ENCODE measurements around the gene ANP32E. TPM values are rescaled to one million over a fixed set of nuclear protein-coding genes. Genes with fewer than 3 reads are reported as not detected.
A peak's percentile ranks its signal among the peaks of the same experiment; 100 is the strongest.

The ANP32E gene
- total and polyA plus RNA-seq, 5 donors from 2014 or later = 51.5 to 73.4 (median 56.2) TPM

DNA sequence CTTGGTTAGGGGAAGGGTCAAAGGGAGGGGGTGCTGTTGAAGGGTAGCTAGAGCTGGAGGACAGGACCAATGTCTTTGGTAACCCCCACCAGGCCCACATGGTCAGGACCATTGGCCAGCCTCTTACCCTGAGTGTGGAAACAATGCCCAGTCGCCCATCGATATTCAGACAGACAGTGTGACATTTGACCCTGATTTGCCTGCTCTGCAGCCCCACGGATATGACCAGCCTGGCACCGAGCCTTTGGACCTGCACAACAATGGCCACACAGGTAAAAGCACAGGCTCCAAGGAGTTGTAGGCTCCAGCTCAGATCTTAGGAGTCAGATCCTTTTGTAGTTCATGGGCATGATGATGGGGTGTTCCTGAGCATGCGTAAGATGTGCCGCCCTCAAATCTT lies 25.5 kb upstream of the ANP32E start:
- Mint-ChIP-seq H3K4me1 (peaks cover 0 to 6% (median 3%) of the 10 kb centered on the region in 4 donors), H3K4me3 (no peak overlapping the region), H3K27me3 (peaks cover 42% of the 10 kb centered on the region), H3K36me3 (peaks cover 11% of the 10 kb centered on the region), H3K9me3 (no peaks in the 10 kb centered on the region), H3K27ac (no peak overlapping the region)
- H3K27me3 ChIP-seq (ENCODE audit: control insufficient read depth, insufficient read depth, low read length) = peaks cover 22% of the 10 kb centered on the region
- no peaks in the 10 kb centered on the region for H3K9me3 ChIP-seq (ENCODE audit: control insufficient read depth in 2 of 2, low read length in 2 of 2)
- H3K36me3 ChIP-seq (ENCODE audit: control insufficient read depth, insufficient read depth, low read length) = peaks cover 22% of the 10 kb centered on the region
- no peak for ATAC-seq (ENCODE audit: low read depth in 2 of 2)
- H3K4me1 ChIP-seq (ENCODE audit: control insufficient read depth, insufficient read depth, low read length, poor library complexity, severe bottlenecking) = peaks cover 3% of the 10 kb centered on the region
- no peak overlapping the region for H3K27ac ChIP-seq (ENCODE audit: insufficient read depth, low read length, poor library complexity, severe bottlenecking)
- no peak for DNase-seq
- H3K4me3 ChIP-seq (ENCODE audit: low read depth, low read length) = no peak overlapping the region

DNA sequence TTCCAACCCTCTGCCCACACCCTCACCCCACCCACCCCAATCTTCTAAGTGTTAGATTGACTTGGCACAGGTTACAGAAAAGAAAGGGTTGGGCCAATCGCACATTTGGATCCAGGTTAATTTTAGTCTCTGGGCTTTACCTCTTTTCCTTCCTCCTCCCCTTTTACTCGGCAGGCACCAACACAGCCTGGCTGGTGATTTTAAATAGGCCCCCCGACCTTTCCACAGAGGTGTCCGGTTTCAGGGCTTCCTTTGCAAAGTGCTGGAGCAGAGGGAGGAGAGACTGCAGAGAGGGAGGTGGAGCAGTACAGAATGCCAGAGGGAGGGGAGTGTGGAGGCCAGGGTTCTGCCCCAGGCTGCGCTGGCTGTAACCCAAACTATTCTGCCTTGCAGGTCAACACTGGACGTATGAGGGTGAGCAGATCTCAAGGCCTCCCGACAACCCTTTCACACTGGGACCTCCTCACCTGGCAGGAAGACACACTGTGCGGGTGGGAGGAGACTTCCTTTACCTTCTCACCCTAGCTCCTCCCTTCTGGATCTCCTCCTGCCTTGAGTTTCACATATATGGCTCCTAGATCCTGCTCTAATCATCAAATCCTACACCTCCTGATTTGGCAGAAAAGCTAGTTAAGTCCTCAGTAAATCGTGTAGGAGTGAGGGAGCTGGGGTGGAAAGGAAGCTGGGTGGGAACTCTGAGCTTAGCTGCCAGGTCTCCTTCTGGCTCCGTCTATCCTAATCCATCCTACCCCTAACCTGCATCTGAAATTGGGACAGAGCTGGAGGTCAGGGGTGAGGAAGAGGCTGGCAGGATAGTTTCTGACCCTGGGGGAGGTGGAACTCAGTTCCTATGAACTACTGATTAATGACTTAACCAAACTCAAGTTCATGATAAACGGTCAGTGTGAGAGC lies 24.1 kb upstream of the ANP32E start:
- H3K9me3 ChIP-seq (ENCODE audit: control insufficient read depth in 2 of 2, low read length in 2 of 2) = no peaks in the 10 kb centered on the region
- H3K27me3 ChIP-seq (ENCODE audit: control insufficient read depth, insufficient read depth, low read length) = peaks cover 27% of the 10 kb centered on the region
- H3K4me1 Mint-ChIP-seq = peaks cover 5 to 18% (median 14%) of the 10 kb centered on the region in 4 donors
- DNase-seq = no peak
- no peaks in the 10 kb centered on the region for H3K9me3 Mint-ChIP-seq
- H3K27me3 Mint-ChIP-seq = peaks cover 55% of the 10 kb centered on the region
- H3K36me3 ChIP-seq (ENCODE audit: control insufficient read depth, insufficient read depth, low read length) = peaks cover 9% of the 10 kb centered on the region
- H3K4me3 Mint-ChIP-seq = no peak overlapping the region
- no peak overlapping the region for H3K4me3 ChIP-seq (ENCODE audit: low read depth, low read length)
- no peak overlapping the region for H3K27ac ChIP-seq (ENCODE audit: insufficient read depth, low read length, poor library complexity, severe bottlenecking)
- no peak overlapping the region for H3K27ac Mint-ChIP-seq
- peaks cover 5% of the 10 kb centered on the region for H3K36me3 Mint-ChIP-seq
- ATAC-seq (ENCODE audit: low read depth in 2 of 2) = no peak
- peaks cover 12% of the 10 kb centered on the region for H3K4me1 ChIP-seq (ENCODE audit: control insufficient read depth, insufficient read depth, low read length, poor library complexity, severe bottlenecking)

DNA sequence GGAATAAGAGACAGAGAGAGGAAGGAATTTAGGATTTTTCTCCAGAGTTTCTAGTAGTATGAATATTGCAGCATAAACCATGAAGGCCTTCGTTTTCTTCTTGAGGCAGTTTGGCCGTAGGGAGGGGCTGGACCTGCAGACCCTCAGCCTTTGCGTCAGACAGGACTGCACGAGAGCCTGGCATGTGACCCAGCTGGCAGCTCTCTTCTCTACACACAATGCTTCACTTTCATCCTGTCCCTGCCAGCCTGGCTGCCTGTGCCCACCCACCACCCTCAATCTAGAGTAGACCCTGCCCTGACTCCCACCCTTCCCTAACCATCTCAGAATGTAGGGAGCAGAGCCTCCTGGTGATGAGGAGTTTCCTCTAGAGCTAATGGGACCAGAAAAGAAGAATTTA lies 23.3 kb upstream of the ANP32E start:
- H3K4me3 ChIP-seq (ENCODE audit: low read depth, low read length) = no peak overlapping the region
- peaks cover 12% of the 10 kb centered on the region for H3K4me1 ChIP-seq (ENCODE audit: control insufficient read depth, insufficient read depth, low read length, poor library complexity, severe bottlenecking)
- DNase-seq = no peak

DNA sequence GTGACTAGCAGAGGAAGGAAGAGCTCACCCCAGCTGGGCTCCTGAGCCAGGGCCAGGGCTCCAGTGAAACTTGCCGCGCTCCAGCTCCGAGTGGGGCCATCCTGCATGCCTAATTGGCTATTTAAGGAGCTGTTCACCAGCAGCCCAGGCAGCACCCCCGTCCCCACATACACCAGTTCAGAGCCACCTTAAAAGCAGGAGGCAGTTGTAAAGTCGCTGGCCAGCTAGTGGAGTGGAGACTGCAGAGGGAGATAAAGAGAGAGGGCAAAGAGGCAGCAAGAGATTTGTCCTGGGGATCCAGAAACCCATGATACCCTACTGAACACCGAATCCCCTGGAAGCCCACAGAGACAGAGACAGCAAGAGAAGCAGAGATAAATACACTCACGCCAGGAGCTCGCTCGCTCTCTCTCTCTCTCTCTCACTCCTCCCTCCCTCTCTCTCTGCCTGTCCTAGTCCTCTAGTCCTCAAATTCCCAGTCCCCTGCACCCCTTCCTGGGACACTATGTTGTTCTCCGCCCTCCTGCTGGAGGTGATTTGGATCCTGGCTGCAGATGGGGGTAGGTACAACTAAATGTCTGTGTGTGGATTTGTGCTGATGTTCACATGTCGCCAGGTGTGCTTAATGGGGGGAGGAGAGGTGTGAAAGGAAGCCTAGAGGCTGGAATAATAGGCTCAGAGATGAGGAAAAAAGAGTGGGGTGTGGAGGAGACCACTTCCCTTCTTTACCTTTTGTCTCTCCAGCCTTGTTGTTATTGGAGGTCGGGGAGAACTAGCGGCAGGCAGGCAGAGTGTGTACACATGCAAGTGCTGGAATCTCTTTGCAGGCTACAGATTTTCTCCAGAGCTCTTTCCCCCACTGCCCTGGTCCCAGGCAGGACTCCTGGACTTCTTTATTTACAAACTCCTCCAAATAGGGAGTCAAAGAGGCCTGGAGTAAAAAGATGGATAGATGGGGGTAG lies 22.0 kb upstream of the ANP32E start, which contains the start of gene CA14:
TSS of gene CA14 (plus strand) at position 151 of the 962 bp plus-strand sequence. CDS start at position 506, 355 bp downstream.
- H3K4me1 ChIP-seq (ENCODE audit: control insufficient read depth, insufficient read depth, low read length, poor library complexity, severe bottlenecking) = peaks cover 12% of the 10 kb centered on the region
- Mint-ChIP-seq H3K27me3 (peaks cover 64% of the 10 kb centered on the region), H3K9me3 (no peaks in the 10 kb centered on the region), H3K36me3 (no peaks in the 10 kb centered on the region), H3K4me1 (peaks cover 5 to 18% (median 13%) of the 10 kb centered on the region in 4 donors), H3K4me3 (peak within 1 kb of the TSS in 1 of 4 donors; percentile 61), H3K27ac (no peak within 1 kb of the TSS)
- no peaks in the 10 kb centered on the region for H3K9me3 ChIP-seq (ENCODE audit: control insufficient read depth in 2 of 2, low read length in 2 of 2)
- H3K27ac ChIP-seq (ENCODE audit: insufficient read depth, low read length, poor library complexity, severe bottlenecking) = no peak within 1 kb of the TSS
- ATAC-seq (ENCODE audit: low read depth in 2 of 2) (no peak), DNase-seq (no peak)
- H3K4me3 ChIP-seq (ENCODE audit: low read depth, low read length) = no peak within 1 kb of the TSS
- no peaks in the 10 kb centered on the region for H3K36me3 ChIP-seq (ENCODE audit: control insufficient read depth, insufficient read depth, low read length)
- peaks cover 27% of the 10 kb centered on the region for H3K27me3 ChIP-seq (ENCODE audit: control insufficient read depth, insufficient read depth, low read length)

More for the DNA sequence above, 23.3 kb upstream of the ANP32E start:
- H3K27ac Mint-ChIP-seq = no peak overlapping the region
- H3K4me3 Mint-ChIP-seq = no peak overlapping the region
- no peaks in the 10 kb centered on the region for H3K9me3 Mint-ChIP-seq
- Histone ChIP-seq H3K36me3 (ENCODE audit: control insufficient read depth, insufficient read depth, low read length) (peaks cover under 1% of the 10 kb centered on the region), H3K9me3 (ENCODE audit: control insufficient read depth in 2 of 2, low read length in 2 of 2) (no peaks in the 10 kb centered on the region), H3K27ac (ENCODE audit: insufficient read depth, low read length, poor library complexity, severe bottlenecking) (no peak overlapping the region), H3K27me3 (ENCODE audit: control insufficient read depth, insufficient read depth, low read length) (peaks cover 27% of the 10 kb centered on the region)
- peaks cover 5 to 18% (median 13%) of the 10 kb centered on the region in 4 donors for H3K4me1 Mint-ChIP-seq
- no peaks in the 10 kb centered on the region for H3K36me3 Mint-ChIP-seq
- no peak for ATAC-seq (ENCODE audit: low read depth in 2 of 2)
- peaks cover 59% of the 10 kb centered on the region for H3K27me3 Mint-ChIP-seq

DNA sequence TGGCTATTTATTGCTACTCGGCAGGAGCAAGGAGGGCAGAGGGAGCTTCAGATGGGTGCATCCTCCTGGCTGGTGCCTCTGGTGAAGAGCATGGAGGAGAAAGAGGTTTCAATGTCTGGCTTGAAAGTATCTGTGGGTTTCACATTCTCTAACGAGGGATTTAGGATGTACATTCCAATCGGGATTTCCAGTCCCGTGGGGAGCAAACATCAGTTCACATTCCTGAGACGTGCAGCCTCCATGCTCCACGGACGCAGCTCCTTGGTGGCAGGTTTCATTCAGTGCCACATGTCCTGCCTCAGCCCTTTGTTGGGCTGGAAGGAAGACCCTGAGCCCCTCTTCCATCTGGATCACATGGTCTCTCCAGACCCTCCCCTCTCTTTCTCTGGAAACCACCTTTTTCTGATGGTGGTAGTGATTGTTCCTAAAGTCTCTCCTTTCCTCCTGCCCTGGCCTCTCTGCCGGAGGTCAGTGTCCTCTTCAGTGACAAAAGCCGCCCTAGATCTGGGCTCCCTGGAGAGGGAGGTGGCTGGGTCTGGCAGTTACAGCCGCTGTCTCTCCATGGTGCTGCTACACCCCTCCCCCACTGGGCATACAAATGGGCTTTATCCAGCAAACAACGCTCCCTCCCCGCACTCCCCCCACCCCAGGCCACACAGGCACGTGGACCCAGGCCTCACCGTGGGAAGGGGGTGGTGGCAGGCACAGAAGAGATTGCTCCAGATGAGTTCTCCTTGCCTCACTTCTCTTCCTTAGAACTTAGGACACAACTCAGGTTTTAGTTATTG lies 20.8 kb upstream of the ANP32E start:
- no peak overlapping the region for H3K27ac ChIP-seq (ENCODE audit: insufficient read depth, low read length, poor library complexity, severe bottlenecking)
- peaks cover 12% of the 10 kb centered on the region for H3K4me1 ChIP-seq (ENCODE audit: control insufficient read depth, insufficient read depth, low read length, poor library complexity, severe bottlenecking)
- H3K27ac Mint-ChIP-seq = no peak overlapping the region
- H3K4me3 Mint-ChIP-seq = no peak overlapping the region
- DNase-seq = no peak
- peaks cover 5 to 18% (median 13%) of the 10 kb centered on the region in 4 donors for H3K4me1 Mint-ChIP-seq
- H3K36me3 ChIP-seq (ENCODE audit: control insufficient read depth, insufficient read depth, low read length) = no peaks in the 10 kb centered on the region
- H3K9me3 Mint-ChIP-seq = no peaks in the 10 kb centered on the region
- no peak for ATAC-seq (ENCODE audit: low read depth in 2 of 2)
- H3K27me3 Mint-ChIP-seq = peaks cover 70% of the 10 kb centered on the region
- peaks cover 27% of the 10 kb centered on the region for H3K27me3 ChIP-seq (ENCODE audit: control insufficient read depth, insufficient read depth, low read length)
- no peaks in the 10 kb centered on the region for H3K36me3 Mint-ChIP-seq
- H3K4me3 ChIP-seq (ENCODE audit: low read depth, low read length) = no peak overlapping the region
- no peaks in the 10 kb centered on the region for H3K9me3 ChIP-seq (ENCODE audit: control insufficient read depth in 2 of 2, low read length in 2 of 2)

DNA sequence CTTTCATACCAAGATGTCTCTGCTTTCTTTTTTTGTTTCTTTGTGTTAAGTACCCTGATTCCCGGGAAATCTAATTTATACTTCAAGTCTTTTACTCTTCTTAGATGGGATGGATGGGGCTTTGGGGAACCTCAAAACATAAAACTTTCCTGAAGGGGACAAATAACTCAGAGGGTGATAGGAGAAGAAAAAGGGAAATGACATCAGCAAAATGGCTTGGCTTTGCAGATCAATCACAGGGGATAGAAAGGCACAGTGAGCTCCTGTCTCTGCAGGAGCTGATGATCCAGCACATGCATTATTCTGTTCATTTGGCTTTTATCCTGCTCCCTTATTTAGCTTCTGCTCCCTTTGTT lies 20.3 kb upstream of the ANP32E start:
- ATAC-seq (ENCODE audit: low read depth in 2 of 2) (no peak), DNase-seq (no peak)
- peaks cover 12% of the 10 kb centered on the region for H3K4me1 ChIP-seq (ENCODE audit: control insufficient read depth, insufficient read depth, low read length, poor library complexity, severe bottlenecking)
- H3K27ac ChIP-seq (ENCODE audit: insufficient read depth, low read length, poor library complexity, severe bottlenecking) = no peak overlapping the region
- no peaks in the 10 kb centered on the region for H3K36me3 Mint-ChIP-seq
- peak overlapping the region; percentile 49 for H3K4me3 ChIP-seq (ENCODE audit: low read depth, low read length)
- no peaks in the 10 kb centered on the region for H3K9me3 ChIP-seq (ENCODE audit: control insufficient read depth in 2 of 2, low read length in 2 of 2)
- H3K4me3 Mint-ChIP-seq = peak overlapping the region in 3 of 4 donors; percentile 49 to 61 (median 52)
- H3K27ac Mint-ChIP-seq = peak overlapping the region in 2 of 3 donors; percentile 57 to 88
- H3K27me3 Mint-ChIP-seq = peaks cover 73% of the 10 kb centered on the region
- H3K36me3 ChIP-seq (ENCODE audit: control insufficient read depth, insufficient read depth, low read length) = no peaks in the 10 kb centered on the region
- H3K9me3 Mint-ChIP-seq = no peaks in the 10 kb centered on the region
- peaks cover 27% of the 10 kb centered on the region for H3K27me3 ChIP-seq (ENCODE audit: control insufficient read depth, insufficient read depth, low read length)
- peaks cover 5 to 18% (median 13%) of the 10 kb centered on the region in 4 donors for H3K4me1 Mint-ChIP-seq

DNA sequence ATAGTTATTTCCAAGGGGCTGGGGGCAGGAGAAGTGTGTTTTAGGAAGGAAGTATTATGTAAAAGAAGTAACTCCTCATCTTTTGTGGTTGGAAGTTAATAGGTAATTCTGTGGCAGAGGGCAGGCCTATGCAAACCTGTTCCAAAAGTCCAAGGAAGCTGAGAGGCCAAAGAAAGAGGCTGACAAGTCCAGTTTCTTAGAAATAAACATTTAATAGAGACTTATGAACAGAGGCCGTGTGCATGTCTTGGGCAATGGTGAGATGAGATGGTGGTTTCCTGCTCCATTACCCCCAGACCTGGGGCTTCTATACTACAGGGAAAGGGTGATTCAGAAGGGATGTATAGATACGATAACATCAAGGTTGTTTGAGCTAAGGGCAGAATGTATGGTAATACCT lies 14.0 kb upstream of the ANP32E start:
- Histone ChIP-seq H3K9me3 (ENCODE audit: control insufficient read depth in 2 of 2, low read length in 2 of 2) (no peaks in the 10 kb centered on the region), H3K27ac (ENCODE audit: insufficient read depth, low read length, poor library complexity, severe bottlenecking) (no peak overlapping the region), H3K4me1 (ENCODE audit: control insufficient read depth, insufficient read depth, low read length, poor library complexity, severe bottlenecking) (no peaks in the 10 kb centered on the region), H3K27me3 (ENCODE audit: control insufficient read depth, insufficient read depth, low read length) (no peaks in the 10 kb centered on the region), H3K4me3 (ENCODE audit: low read depth, low read length) (no peak overlapping the region), H3K36me3 (ENCODE audit: control insufficient read depth, insufficient read depth, low read length) (no peaks in the 10 kb centered on the region)
- no peaks in the 10 kb centered on the region for H3K36me3 Mint-ChIP-seq
- no peak overlapping the region for H3K4me3 Mint-ChIP-seq
- H3K27me3 Mint-ChIP-seq = peaks cover 25% of the 10 kb centered on the region
- H3K9me3 Mint-ChIP-seq = no peaks in the 10 kb centered on the region
- no peaks in the 10 kb centered on the region for H3K4me1 Mint-ChIP-seq
- ATAC-seq (ENCODE audit: low read depth in 2 of 2) (no peak), DNase-seq (no peak)
- H3K27ac Mint-ChIP-seq = no peak overlapping the region
